Stimulated activated CD8-positive, alpha-beta memory T cell treated with anti-CD3 and anti-CD28 coated beads, Interleukin-4, amount 100 ng/mL, for 24 hours (primary cell): Measurements from ENCODE around the gene AIPL1.

Experiments used
- DNase-seq: peaks from one replicate; pipeline ENCODE4 v3.0.0-alpha.2; 2020; ENCODE audit warnings: low read depth

AIPL1 gene

DNA sequence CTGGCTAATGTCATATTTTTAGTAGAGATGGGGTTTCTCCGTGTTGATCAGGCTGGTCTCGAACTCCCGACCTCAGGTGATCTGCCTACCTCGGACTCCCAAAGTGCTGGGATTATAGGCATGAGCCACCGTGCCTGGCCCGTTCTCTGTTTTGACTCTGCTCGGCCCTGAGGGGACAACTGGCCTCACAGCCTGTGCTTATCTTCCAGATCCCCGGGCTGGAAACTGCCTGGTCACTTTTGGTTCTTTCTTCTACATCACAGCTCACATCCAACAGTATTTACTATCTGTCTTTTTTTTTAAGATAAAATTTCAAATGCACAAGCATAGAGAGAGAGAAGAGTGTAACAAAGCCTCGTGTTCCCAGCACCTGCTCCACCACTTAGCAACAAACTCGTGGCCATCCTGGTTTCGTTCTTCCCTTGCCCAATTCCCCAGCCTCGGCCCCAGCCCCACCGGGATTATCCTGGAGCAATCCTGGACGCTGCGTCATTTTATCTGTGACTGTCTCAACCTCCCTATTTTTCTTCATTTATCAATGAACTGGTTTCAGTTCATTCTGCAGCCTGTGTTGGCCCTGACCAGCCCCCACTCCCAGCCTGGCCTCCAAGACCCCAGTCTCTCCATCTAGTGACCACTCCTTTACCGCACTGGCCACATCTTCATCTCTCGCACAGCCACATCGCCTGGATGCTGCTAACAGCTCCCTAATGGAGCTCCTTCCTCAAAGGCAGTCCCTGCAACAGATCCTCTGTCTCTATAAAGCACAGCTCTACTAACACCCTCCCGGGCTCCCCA, 30.5 kb upstream of the AIPL1 start:
- no peak for DNase-seq

DNA sequence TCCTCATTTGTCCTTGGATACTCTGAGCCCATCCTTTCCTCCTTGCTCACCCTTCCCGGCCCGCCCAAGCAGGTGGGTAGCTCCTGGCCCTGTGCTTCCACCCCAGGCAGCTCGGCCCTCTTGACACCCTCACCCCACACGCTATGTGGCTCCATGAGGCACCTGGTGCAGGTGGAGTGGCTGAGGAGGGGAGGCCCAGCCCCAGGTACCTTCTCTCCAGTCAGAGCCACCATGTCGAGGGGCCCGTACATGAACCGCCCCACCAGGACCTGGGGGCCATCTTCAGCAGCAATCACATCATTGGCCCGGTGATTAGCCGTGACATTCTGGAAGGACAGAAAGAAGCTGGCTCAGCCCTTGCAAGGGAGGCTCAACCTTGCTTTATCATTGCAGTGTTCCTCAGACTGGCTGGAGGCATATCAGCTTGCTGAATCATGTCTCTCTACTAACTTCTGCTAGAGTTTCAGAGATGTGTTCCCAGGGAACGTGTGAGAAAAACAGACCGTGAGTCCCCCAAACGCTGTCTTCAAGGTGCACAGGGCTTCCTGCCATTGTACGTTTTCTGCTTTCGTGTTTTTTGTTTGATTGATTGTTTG, 29.6 kb upstream of the AIPL1 start:
- DNase-seq, result no peak

DNA sequence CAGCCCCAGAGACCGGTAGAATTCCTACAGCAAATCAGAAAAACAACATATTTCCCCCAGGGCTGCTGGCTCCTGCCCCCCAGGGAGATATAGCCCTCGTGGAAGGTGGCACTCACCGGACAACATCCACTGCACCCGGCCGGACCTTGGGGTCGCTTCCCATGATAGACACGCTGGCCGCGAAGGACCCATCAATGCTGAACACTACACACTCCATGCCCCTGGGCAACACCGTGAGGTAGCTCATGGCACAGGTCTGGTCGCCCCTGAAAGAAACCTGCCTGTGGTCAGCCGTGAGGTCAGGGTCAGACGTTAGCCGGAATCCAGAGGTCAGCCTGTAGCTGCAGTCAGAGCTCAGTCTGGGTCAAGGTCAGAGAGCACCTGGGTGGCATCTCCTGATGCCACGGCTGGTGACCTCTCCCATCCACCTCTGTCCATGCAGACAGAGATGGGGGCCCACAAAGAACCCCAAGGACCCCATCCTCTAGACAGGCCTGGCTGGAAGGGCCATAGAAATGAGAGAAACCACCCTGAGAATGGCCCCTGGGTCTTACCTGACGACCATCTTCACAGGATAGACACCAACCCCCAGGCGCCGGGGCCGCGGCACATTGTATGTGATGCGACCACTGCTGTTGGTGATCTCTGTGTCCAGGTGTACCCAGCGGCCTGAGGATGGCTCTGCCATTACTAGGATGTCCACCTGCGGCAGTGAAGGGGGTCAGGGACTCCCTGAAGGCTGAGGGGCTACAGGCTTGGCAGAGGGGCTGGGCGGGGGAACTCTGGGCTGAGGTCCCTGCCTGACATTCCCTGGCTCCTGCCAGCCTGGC, 28.9 kb upstream of the AIPL1 start:
- no peak for DNase-seq

DNA sequence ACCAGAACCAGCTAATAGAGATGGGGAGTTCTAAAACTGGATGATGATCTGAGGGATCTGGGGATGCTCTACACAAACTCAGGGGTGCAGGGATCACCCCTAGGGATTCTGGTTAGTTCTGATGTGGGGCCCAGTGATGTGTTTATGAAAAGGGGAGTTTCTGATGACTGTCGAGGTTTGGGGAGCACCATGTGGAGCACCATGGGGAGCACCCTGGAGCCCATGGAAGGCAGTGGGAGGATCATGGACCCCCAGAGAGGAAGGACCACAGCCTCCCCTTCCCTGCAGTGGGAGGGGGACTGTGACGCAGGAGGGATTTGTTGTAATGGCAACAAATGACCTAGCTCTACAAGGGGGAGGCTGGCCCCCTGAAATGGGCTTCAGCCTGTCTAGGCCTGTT, 27.8 kb upstream of the AIPL1 start:
- no peak for DNase-seq

DNA sequence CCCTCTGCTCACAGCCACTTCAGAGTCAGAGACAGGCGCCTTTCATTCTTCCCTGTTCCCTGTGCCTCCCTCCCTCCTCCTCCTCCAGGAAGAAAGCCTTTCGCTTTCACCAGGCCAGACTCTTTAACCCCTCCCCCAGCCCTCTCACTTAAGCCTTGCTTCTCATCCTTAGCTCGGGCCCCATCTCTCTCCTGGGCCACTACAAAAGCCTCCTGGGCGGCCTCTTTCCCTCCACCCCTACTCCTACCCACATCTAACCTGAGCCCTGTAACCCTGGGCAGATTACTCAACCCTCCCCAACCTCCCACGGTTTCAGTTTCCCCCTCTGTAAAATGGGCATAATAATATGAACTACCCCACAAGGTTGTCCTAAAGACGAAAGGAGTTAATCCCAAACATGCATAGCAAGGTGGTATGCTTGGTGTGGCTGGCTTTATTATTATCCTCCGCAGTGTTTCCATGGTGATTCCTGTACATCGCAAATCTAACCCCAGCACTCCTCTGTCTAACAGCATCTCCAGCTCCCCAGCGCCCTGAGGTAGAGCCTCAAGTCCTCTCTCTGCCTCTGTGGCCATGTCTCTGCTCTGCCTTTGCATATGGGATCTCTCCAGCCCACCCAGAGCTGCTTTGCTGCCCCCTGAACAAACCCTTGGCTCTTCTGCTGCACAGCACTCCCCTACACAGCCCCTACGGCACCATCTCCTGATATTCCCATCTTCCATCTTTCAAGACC, 27.0 kb upstream of the AIPL1 start:
- DNase-seq, result no peak

DNA sequence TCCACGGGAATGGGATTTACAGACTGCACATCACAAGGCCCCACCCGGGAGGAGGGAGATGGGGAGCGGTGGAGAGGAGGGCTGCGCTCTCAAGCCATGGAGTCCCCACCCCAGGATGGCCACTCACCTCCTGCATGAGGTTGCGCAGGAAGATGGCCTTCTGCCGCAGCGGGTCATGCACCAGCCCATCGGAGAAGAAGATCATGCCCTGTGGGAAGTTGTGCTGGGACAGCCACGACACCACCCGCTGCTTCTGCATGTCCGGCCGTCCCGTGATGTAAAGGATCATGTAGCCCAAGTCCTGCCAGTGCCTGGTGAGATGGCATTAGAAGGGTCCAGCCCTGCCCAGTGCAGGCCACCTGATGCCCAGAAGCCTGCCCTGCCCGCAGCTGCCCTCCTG, 26.3 kb upstream of the AIPL1 start:
- DNase-seq, result no peak

DNA sequence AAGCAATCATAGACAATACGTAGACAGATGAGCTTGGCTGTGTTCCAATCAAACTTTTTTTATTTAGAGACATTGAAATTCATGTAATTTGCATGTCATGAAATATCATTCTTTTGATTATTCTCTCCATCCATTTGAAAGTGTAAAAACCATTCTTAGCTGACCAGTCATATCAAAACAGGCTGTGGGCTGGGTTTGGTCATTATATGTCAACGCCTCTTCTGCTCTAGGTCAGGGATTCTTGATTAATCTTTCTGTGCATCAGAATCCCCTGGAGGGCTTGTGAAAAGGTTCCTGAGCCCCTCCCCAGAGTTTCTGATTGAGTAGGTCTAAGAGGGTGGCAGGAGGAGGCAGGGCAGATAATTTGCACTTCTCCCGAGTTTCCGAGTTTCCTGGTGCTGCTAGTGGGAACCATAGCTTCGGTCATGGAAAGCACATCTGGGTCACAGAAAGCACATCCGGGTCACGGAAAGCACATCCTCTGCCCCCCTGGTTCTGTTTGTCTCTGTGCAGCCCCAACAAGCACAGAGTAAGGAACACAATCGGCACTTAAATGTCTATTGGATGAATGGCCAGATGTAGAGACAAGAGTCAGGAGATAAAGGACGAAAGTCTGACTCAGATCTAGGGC, 25.7 kb upstream of the AIPL1 start:
- DNase-seq, result no peak

DNA sequence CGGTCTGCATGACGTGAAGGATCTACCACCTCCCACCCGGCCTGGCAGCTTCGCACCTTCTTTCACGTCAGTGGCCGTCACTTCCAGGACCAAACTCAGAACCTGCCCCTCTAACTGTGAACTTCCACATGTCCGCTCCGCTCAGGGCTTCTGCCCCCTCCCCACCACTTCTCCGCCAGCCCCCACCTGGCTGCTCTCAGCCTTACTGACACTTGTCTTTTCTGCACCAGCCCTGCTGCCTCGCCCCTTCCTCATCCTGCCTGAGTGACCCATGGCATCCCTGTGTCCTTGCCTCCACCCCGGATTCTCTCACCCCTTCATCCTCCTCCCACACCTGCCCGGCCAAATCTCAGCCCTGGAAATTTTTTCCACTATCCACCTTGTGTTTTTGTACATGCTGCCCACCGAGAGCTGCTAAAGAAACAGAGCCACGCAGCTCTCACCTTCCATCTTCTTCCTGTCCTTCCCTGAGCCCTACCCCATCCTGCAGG, 23.6 kb upstream of the AIPL1 start:
- DNase-seq, result no peak

DNA sequence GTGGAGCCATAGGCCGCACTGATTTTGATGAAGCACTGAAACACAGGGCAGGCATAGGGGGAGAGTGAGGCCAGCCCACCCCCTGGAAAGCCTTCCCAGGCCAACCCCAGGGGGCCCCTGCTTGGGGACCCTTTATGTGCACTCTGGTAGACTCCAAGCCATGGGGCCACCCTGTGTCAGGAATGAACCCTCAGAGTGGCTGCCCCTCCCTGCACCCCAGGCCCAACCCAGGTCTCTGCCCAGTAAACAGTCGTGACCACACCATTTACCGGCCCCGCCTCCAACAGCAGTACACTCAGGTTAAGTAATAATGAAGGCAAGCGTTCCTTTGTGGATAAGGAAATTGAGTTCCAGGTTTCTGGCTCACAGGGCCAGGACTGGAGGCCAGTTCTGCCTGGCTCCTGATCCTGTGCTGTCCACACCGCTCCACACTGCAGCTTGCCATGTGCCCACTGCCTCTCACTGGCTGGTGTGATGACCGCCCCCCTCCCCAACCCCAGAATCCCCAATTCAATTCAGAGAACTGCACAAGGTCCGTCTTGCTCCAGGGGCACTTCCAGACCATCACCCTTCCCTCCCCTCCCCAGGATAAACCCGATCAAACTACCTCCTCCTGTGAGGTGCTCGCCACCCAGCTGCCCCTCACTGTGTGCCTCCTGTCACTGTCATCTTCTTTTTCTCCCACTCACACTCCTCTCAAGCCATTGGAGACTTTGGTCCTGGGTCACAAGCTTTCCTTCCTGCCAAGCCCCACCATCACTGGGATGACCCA, 23.0 kb upstream of the AIPL1 start:
- no peak for DNase-seq

DNA sequence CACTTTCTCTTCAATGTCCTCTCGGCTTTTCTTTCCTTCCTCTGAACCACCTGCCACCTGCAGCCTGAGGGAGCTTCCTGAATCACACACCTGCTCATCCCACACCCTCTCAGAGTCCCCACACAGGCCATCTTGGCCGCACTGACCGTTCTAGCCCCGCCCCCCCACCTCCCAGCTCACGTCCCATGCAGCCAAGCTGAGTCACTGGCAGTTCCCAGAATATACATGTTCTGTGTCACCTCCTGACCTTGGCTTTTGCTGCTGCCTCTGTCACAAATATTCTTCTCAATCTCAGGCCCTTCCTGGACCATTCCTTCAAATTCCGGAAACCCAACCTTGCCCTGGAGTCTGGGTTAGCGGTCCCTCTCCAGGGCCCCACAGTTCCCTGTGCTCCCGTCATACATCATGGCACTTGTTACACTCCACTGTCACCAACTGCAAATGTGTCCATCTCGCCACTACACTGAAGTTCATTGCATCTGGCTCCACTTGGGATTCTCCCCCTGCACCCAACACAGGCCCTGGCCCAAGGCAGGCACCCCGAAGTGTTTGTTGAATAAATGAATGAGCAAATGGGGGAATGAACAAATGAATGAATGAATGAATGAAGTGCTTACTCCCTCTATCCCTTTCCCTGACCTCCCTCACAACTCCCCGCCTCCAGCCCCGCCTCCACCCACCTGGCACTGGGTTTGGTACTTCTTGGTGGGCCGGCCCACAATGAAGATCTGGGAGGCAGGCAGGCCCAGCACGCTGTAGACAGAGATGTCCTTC, 22.2 kb upstream of the AIPL1 start:
- DNase-seq, result no peak

DNA sequence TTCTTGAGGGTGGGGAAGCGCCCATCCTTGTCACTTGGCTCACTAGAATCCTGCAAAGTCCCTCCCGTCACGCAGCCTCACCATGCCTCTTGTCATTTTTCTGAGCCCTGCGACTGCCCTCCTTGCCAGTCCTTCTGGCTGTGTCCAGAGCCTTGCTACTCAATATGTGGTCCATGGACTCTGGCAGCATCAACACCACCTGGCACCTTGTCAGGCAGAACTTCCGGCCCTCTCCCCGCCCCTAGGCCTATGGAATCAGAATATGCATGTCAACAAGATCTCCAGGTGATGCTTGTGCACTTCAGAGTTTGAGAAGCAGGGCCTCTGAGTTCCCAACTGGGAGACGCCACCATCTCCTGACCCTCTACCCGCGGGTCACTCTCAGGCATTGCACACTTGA, 21.4 kb upstream of the AIPL1 start:
- DNase-seq, result no peak

DNA sequence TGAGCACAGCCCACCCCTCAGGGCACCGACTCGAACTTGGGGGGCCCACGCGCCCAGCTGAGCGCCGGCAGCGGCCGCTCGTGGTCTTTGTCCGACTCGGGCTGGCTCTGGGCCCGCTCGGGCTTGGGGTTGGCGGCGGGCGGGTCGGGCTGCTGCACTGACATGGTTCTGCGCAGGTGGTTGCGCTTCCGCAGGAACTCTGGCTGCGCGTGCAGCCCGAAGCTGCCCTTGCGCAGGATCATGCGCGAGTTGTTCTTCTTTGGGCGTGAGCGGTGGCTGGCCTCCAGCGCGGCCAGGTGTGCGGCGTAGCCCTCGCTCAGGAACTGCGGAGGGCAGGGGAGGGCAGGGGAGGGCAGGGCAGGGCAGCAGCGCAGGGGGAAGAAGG, 20.4 kb upstream of the AIPL1 start:
- no peak for DNase-seq

DNA sequence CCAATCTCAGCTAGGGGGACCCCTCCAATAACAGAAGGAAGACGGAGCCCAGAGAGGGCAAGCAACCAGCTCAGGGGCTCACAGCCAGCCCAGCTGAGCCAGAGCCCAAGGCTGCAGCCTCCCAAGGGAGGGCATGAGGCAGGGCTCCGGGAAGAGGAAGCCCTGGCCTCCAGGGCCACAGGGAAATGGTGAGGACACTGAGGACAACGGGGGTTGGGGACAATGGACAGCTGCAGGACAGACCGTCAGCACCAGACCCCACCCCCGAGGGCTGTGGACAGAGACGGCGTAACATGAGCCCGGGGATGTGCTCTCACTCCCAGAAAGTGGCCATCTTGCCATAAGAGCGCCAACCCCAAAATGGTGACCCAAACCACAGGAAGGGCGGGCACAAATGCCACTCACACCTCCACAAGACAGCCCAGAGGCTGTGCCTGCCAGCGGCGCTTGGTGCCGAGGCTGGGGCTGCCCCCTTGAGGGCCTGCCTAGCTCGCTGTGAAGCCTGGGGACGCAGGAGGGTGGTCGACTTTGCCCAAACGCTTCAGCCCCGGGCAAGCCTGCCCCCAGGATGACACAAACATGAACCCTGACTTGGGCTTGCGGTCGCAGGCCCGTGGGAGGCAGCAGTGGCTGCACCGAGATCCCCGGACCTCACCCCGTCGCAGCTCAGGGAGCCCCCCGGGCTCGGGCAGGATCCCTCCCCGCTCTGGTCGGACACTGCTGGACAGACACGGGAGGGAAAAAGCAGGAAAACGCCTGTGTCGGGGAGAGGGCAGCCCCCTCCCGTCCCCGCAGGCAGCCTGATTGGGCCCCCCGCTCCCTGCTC, 19.8 kb upstream of the AIPL1 start:
- DNase-seq, result no peak

DNA sequence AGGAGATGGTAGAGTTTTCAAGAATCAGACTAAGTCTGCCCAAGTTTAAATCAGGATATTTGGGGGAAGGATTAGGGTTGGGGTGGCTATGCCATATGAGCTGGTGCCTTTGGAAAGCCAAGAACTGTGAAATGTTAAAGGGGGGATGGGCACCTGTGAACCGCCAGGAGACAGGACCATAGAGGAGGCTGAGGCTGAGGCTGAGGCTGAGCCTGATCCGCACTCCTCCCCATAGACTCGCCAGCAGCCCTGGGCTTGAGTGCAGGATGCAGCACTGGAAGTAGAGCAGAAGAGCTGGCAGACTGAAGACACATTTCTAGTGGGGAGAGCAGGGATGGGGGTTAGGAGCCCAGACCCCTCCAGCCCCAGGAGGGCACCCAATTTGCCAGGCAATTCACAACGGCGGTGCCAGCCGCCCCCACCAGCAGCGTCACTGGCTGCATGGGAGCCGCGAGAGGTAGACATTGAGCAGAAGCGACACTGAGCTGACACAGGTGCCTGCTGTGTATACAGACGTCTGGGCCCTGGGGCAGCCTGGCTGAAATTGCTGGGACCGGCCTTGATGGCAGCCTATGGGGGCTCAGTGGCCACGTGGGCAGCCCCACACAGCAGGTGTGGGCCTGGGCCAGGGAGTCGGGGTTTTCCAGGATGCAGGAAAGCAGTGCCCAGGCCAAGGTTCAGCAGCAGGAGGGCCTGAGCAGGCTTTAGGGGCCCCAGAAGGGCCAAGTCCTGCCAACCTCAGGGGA, 18.5 kb upstream of the AIPL1 start:
- no peak for DNase-seq

DNA sequence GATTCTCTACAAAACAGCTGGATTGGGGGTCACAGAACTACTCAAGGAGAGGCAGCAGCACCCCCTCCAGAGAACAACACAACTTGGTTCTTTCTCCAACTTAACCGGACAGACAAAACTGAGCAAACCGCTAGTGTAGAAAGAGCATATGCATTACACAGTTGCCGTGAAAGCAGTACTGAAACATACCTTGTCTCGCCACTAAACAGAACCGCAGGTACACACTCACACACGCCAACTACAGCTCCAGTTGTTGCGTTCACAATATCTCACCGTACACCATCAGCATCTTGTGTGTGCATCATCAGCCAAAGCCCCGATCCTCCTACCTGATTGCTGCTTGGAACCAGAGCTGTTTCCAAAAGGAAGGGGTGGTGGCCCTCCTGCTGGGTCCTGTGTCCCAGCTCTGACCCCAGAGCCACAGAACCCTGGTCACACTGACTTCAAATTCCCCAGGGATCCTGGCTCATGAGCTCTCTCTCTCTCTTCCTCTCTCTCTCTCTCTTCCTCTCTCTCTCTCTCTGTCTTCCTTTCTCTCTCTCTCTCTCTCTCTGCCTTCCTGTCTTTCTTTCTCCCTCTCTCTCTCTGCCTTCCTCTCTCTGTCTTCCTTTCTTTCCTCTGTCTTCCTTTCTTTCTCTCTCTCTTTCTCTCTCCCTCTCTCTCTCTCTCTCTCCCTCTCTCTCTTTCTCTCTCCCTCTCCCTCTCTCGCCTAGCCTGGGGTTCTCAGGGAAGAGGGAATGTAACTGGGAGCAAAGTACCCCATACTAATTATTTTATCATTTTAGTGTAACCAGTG, 17.7 kb upstream of the AIPL1 start:
- no peak for DNase-seq

DNA sequence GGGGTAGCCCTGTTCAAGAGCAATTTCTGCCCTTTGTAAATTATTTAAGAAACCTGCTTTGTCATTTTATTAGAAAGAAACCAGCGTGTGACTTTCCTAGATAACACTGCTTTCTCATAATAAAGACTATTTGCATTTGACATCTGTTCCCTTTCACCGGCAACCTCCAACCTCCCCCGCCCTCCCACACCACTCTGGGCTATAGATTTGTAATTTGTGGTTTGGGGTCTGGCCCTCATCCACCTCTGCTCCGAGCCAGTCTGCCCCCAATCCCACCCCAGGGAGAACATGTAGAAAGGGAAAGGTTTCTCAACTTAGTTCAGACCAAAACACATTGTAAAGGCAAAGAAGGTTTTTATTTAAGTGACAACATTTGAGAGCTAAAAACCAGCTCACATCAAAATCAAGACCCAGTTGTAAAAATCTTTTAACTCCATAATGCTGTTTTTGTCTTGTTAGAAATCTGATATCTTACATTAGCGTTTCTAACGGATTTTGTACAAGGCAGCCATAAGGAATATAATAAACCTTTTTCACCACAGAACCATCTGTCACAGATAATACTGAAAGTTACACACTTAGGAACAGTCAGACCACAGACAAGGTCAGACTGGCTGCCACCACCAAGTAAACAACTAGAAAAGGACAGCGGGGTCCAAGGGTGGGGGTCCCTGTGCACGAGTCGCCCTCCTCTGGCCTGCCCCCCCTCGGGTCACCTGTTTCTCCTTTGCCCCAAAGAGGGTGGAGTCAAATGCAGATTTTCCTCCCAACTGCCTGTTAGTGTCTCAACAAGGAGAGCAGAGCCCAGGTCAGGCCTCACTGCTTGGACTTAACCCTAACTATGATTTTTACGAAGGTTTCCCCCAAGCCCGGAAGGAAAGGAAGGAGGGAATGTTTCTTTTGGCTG, 16.3 kb upstream of the AIPL1 start:
- DNase-seq, result no peak

DNA sequence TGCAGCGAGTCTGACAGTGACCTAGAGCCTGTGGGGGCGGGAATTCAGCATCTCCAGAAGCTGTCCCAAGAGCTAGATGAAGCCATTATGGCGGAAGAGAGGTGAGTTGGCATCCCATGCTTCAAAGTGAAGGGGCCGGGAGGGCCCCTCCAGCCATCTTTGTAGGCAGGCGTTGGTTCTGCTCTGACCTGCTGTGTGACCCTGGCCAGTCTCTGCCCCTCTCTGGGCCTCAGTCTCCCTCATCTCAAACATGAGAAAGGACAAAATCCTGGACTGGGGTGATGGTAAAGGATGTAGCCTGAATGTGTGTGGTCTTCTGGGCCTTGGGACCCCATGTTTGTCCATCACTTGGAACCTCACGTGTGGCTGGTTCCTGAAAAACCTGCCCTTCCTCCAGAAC, 14.4 kb upstream of the AIPL1 start:
- no peak for DNase-seq
